Measurements from ENCODE around the gene DCP1B.

DNA sequence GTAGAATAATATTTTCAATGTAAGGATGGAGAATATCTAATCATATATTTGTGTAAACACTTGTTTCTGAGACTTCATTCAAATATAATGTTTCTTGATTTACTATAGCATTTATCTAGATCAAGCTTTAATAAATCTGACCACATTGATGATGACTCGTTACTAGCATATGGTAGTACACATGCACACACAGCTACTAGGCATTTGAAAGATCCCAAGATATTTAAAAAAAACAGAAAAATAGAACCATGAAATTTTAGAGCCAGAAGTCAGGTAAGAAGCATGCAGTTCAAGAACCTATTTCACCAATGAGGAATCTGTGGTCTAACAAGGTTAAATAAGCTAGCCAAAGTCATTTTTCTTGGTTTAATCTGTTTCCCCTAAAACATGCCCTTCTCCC lies 32.0 kb downstream of the DCP1B start:
- TF ChIP-seq, protein P1, sequence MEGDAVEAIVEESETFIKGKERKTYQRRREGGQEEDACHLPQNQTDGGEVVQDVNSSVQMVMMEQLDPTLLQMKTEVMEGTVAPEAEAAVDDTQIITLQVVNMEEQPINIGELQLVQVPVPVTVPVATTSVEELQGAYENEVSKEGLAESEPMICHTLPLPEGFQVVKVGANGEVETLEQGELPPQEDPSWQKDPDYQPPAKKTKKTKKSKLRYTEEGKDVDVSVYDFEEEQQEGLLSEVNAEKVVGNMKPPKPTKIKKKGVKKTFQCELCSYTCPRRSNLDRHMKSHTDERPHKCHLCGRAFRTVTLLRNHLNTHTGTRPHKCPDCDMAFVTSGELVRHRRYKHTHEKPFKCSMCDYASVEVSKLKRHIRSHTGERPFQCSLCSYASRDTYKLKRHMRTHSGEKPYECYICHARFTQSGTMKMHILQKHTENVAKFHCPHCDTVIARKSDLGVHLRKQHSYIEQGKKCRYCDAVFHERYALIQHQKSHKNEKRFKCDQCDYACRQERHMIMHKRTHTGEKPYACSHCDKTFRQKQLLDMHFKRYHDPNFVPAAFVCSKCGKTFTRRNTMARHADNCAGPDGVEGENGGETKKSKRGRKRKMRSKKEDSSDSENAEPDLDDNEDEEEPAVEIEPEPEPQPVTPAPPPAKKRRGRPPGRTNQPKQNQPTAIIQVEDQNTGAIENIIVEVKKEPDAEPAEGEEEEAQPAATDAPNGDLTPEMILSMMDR (IDR thresholded peaks at IDR 0.05): no peak
- no peak for TF ChIP-seq POLR2A (IDR thresholded peaks at IDR 0.05)
